ENCODE results near the gene PCYT1B.
"Not testable (repeated sequence)": the region's sequence is repeated elsewhere in the genome, so short reads cannot be mapped to it uniquely, and the experiment has no call there.

PCYT1B gene

DNA sequence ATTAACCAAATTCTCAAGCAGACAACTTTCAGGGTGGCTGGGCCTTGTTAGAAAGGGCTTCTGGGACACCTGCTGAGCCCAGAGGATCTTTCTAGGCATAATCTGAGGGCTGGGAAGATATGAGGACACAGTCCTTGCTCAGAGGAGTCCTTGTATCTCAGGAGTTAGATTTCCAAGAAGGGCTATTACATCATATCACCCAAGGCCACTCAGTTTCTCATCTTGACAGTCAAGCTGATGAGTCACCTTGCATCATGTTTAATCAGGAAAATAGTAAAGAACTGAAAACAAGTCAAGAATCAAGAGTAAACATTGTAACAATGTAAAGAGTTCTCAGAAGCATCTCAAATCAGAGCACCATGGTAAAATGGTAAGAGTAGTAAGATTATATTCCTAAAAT, 4.0 kb downstream of the PCYT1B start:
- no peak for DNase-seq

DNA sequence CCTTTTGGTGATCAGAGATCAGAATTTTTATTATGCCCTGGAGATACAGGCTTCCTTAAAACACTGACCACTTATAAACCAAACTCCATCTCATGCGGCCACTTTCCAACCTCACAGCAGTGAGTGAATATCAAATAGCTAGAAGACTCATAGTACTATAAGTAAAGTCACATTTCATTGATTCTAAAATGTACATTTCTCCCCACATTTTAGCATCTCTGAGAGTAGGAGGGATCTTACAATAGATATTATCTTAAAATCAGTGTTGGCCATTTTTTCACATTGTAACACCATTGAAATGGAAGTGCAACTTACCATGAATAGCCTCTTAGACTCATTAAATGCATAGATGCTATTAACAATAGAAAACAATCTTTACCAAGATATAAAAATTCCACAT, 17.4 kb downstream of the PCYT1B start:
- DNase-seq, result no peak

DNA sequence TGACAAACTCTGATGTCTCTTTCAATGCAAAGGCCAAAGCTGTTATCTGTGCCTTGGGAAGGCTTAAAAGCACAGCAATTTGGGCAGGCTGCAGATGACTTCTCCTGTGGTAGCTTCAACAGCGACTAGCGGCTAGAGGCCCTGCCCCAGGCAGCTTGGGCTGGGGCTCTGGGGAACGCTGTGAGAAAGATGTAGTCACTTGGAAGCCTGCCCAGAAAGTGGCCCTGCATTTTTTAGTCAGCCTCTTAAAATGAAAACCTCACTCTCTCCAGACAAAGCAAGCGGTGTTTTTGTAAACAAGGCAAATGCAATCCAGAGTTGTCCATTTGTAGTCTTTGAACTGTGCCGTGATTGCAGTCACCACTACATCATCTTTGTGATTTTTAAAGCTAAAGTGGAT, 27.5 kb downstream of the PCYT1B start:
- no peak for DNase-seq

DNA sequence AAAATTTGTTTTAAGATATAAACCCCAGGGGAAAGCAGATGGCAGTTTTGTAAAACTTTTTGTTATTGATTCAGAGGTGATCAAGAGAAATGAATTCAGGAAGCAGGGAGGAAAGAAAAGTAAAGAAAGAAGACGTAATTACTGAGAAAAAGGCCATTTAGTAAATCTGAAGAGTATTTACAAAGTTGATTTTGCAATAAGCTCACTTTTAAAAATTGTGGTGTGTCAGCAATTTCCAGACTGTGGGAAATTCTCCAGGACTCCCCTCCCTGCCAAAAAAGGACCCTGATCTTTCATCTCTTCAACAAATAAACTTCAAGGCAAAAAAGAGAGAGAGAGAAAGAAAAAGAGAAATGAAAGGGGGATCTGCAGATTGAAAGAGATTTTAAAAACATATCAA, 36.6 kb downstream of the PCYT1B start:
- DNase-seq, result no peak

DNA sequence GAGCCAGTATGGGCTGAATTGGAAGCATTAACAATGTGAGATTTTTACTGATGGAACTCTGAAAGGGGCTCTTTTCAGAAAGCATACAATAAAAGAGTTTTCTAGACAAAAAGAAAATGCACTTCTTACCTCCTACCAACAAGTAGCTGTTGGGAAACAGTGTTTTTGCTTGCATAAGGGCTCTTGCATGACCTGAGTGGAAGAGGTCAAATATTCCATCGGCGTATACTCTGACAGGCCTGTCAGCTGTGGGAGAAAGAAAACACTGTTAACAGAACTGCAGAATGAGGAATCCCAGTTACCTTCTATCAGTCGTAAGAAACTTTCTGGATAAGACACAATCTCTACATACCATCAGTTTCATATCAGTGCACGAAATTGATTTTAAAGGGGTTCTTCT, 39.5 kb downstream of the PCYT1B start:
- no peak for DNase-seq

DNA sequence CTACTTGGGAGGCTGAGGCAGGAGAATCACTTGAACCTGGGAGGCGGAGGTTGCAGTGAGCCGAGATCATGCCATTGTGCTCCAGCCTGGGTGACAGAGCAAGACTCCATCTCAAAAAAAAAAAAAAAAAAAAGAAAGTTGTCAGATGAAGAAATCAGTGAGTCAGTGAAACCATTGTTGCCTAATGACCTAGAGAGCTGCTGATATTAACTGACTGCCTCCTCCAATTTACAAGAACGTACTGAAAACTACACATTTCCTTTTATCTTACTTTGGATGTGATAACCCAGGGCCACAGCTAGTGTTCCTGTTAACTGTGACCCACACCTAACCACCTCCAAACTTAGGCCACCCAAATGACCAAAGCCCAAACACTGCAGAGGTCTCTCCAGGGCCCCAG, 41.2 kb downstream of the PCYT1B start:
- DNase-seq, result not testable (repeated sequence)

DNA sequence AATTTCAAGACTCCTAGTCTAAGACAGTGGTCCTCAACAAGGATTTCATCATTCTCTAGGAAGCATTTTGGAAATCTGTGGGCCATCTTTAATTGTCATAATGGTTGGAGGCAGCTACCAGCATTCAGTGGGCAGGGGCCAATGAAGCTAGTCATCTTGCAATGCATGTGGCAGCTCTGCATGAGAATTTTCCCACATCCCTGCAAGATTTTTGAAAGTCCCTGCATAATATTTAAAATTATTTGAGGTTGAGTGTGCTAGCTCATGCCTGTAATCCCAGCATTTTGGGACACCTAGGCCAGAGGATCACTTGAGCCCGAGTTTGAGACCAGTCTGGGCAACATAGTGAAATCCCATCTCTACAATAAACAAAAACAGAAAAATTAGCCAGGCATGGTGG, 44.0 kb downstream of the PCYT1B start:
- no peak for DNase-seq

DNA sequence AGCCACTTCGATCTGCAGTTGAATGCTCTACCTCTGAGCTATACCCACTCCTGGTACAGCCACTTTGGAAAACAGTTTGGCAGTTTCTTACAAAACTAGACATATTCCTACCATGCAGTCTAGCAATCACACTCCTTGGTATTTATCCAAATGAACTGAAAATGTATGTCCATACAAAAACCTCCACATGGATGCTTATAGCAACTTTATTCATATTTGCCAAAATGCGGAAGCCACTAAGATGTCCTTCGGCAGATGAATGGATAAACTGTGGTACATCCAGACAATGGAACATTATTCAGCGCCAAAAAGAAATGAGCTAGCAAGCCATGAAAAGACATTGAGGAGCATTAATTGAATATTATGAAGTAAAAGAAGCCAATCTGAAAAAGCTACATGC, 45.3 kb downstream of the PCYT1B start:
- no peak for DNase-seq

DNA sequence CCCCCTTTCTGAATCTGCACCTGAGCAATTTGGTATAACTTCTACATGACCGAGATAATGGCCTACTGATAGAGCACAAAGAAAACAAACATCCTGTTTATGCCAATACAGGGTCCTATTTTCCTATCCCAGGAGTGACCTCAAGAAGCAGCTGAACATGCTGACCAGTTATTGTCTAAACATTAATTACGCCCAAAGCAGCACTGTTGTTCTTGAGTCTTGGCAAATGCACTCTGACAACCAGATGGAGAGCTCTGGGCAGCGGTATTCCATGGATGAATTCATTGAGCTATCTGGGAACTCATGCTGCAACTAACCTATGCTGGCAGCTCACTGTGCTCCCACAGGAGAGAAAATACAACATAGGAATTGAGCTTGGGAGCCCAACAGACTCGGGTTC, 52.6 kb downstream of the PCYT1B start:
- DNase-seq, result no peak

DNA sequence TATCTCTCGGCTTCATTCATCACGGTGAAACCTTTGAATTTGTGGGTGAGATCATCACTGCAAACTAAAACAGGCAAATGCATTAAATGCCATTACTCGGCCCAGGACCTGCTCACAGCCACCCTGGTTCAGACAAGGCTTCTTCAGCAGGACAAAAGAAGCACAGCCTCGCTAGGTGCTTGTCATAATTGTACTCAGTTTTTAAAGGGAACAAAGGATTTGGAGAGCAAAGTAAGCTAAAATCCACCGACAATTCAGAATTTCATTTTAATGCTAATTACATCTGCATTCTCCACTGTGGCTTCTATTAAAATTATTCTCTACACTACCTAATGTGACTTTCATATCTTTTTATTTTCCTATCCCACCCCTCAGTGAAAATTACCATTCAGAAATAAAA, 57.0 kb downstream of the PCYT1B start:
- DNase-seq, result no peak

DNA sequence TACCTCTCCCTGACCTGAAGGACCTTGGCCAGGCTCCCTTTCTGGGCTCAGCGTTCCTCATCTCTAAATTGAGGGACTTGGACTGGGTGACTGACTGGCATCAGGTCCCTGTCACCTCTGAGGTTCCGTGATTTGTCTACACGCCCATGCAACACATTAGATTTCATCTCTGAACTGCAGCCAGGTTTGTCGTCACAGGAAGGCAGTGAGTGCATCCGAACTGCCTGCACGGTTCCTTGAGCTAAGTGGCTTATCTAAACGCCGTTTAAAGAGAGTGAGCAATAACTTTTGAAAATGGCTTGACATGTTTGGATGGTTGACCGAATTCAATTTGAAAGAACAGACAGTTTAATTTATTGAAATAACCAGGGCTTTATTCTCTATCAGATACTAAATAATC, 70.1 kb downstream of the PCYT1B start:
- DNase-seq, result no peak

DNA sequence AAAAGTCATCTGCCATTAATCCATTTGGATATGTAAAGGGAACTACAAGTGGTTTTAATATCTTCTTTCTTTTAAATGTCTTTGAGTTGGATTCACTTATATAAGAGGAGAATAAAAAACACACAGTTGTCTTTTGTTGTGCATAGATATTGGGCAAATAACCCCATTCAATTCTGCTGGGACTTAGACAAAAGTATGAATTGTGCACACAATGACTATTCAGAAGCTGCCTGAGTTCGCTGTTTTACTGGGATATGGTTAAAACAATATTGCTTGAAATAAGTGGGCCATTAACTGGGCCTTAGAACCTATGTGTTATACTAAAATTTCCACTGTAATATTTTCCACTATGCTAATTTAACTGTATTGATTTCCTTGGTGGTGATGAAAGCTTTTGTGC, 71.7 kb downstream of the PCYT1B start:
- no peak for DNase-seq

DNA sequence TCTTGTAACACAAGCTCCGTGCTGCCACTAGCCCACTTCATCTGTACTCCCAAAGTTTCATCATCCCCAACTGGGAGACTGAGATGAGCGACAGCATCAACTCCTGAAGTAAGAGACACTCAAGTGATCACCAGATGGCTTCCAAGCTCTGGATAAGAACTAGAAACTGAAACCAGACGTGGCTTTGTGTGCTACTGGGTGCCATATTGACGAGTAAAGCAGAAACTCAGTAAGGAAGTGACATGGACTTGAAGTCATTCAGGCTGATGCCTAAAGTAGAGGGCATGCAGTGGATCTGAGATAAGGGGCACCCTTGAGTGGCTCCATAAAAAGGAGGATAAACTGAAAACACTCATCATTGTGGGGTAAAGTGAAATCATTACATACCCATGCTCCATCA, 72.4 kb downstream of the PCYT1B start:
- DNase-seq, result no peak

DNA sequence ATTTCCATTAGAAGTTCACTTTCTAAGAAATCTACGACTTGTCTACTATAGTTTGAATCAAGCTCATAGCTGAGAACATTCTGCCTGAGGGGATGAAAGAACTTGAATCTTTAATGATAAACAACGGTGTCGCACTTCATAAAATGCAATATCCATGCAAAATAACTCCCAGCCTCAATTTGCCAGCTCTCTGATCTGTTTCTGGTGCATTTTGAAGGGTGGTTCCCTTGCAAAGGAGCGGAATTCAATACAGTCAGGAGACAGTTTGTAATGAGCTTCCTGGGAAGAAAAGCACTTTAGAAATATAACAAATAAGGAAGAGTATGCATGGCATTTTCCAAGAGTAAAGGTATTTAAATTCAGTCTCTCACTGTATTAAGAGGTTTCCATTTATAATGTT, 80.0 kb downstream of the PCYT1B start:
- no peak for DNase-seq

DNA sequence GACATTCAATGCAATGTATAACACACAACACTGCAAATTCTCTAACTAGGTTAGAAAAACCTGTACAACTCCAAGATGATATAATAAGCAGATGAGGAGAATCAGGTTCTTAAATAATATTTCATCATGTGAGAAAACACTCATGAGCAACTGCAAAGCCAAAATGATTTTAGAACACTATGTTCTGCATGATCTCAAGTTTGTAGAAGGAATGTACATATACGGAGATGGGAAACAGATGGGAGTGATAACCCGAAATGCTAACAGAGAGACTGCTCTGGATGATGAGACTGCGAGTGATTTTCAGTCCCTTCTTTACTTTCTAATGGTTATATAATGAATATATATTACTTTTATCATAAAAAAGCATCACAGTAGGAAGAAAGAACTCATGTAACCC, 80.9 kb downstream of the PCYT1B start:
- DNase-seq, result no peak

DNA sequence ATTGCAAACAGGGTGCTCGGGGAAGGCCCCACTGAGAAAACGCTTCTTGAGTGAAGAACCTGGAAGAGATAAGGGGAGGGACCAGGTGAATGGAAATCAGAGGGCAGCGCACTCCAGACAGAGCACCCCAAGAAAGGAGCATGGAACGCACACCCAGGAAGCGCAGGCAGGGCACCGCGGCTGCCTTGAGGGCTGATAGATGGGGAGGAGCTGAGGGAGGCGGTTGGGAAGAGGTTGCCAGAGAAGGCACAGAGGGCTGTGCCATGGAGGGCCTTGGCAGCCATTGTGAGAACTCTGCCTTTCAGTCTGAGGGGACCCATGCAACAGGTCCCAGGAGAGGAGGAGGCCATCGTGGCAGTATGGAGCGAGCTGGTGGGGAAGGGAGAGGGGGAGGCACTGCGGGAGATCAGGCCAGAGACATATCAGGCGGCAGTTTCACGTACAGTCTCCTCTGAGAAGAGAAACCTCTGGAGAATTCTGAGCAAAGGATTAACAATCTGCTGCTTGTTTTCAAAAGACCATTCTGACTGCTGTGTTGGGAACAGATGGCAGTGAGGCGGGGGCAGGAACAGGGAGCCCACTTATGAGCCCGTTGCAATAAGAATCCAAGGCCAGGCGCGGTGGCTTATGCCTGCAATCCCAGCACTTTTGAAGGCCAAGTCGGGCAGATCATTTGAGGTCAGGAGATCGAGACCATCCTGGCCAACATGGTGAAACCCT, 83.7 kb downstream of the PCYT1B start:
- DNase-seq, result no peak

DNA sequence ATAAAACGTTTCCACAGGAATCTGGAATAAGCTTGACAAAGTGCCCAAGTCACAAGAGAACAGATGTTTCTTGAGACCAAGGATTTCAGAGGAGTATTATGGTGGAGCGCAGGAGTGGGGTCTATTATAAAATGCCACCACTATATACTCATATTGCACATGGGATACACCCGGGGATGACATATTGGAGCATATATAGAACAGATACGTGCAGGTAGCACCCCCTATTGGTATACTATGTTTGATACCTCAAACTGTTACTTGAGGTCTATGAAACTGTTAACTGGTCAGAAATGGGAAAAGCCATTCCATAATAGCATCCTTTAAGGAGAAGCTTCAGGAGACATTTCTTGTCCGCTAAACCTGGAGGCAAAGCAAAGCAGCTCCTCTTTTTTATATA, 86.0 kb downstream of the PCYT1B start:
- DNase-seq, result no peak

DNA sequence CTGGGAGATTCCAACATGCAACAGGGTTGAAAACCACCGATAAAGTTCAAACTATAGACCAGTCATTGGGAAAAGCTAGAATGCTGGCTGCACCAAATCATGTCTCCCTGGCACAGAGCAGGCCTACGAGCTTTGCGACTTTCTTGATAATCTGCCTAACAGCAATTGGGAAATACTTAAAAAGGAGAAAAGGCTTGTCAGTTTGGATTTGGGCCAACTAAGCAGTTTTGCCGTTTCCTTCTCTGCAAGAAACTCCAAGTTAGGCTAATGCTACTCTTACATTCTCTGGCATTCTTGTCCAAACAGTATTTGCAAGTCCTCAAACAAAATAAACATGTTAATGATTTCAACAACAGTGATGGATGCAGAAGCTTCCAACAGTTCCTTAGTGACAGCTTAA, 94.1 kb downstream of the PCYT1B start:
- DNase-seq, result no peak

DNA sequence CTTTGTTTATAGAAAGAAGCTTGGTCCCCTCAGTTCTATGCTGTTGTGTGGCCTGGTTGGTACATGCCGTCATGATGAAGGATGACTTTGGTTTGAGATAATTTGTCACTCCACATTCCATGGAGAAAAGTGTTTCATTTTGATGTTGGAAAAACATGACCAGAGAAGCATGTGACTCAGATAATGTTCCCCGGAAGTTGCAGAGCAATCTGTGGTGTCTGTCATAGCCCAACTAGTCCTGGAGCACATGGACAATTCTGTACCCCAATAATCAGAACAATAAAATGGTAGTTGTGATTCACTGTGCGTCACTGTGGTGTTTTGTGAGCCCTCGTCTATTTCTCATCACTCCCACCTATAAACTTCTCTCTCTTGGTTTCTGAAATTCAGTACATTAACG, 97.0 kb downstream of the PCYT1B start:
- DNase-seq, result no peak

DNA sequence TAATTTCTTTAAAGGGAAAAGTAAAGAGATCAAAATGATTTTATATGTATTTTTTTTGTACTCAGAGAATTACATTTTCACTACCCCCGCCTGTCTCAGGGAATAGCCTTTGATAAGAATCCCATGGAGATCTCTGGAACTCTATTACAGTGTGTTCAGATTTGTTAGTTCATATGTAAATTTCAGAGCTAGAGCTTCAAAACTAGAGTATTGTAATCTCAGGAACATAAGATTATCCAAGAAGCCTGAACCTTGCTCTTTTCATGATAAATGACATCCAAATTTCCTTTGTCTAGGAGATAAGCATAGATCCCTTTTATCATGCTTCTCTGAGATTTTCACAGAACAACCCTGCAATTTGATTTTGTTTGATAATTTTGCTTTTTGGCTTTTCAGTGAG, 99.2 kb downstream of the PCYT1B start:
- no peak for DNase-seq

DNA sequence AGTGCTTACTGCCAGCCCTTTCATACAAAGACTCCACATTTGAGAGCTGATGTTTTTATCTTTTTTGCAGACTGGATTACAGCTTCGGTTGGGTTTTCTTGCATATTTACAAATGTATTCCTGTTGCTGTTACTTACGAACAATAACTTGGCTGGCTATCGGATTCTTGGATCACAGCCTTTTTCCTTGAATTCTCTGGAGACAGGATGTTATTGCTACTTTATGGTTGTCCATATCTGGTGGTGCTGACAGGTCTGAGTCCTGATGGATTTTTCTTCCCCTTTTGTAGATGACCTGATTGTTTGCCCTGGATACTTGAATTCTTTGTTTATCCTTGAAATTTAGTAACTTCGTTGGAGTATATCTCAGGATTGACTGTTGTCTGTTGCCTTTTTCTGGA, 104.4 kb downstream of the PCYT1B start:
- no peak for DNase-seq

DNA sequence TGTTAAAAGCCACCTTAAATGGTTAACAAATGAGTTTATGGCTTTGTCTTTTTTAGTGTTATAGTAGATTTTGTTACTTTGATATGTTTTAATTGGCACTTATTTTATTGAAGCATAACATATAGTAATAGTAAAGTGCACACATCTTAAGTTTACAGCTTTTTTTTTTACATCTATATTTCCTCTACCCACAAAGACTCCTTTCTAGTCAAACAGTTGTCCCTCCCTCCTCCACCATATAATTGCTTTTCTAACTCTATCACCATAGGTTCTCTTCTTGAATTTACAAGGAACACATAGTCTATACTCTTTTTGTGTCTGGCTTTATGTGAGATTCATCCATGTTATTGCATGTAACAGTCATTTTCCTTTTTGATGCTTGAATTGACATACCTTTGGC, 110.6 kb downstream of the PCYT1B start:
- no peak for DNase-seq

DNA sequence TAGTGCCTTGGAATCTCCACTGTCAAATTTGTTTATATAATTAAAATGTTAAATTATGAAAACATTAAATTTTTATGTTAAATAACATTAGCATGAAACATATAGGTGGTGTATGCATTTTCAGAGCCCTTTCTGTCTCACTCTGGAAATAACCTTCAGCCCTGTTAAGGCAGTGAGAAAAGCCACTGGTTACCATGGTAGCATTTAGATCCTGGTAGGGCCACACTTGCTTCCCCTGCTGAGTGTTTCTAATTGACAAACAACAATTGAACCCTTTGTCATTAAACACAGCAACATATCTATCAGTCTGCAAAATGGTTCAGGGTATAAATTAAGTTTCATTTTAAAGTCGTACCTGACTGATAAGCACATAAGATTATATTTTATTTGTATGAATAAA, 118.5 kb downstream of the PCYT1B start:
- no peak for DNase-seq

DNA sequence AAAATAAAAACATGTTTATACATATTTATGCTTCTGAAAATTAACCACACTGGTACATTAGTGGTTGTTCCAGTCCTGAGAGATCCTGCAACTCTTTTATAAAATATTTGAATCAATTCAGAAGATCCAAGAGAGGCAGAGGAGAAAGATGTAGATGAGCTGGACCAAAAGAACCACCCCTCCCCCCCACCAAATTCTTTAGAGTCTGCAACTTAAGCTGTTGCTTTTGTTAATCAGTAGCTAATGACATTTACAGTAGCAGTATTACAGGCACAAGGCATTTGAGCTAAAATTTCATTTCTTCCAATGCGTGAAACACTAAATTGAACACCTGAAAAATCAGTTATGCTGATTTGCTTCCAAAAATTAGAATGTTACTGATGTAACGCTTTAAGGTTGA, 120.5 kb downstream of the PCYT1B start:
- DNase-seq, result no peak

DNA sequence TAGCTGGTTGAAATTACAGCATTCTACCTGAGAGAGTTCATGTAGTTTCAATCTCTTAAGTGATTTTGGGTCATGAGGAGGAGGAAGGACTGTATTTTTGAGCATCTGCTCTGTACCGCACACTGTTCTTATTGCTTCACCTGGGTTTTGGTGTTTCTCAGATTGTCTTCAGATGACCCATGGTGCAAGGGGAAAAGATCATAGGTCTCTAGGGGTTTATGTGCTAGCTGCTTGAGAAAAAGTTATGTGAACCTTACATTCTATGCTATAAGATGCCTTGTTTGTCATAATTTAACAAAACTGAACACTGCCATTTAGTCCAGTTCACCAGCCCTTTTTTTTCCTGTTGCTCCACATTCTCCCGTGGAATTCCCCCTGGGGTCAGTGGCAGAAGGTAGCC, 121.7 kb downstream of the PCYT1B start:
- DNase-seq, result no peak

DNA sequence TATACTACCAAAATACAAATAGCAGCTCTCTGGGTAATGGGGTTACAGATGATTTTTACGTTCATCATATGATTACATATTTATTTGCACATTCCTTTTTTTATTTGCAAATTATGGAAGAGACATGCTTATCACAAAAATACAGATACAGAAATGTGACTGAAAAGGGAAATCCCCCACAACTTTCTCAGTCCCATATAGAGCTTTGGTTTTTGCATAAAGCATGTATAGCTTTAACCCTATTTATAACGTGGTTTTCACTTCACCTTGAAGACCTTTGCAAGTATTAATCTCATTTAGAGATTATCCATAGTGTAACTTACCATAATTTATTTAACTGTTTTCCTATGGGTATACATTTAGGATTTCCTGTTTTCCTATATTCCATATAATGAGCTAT, 126.7 kb downstream of the PCYT1B start:
- DNase-seq, result no peak

All from effector CD4-positive, alpha-beta T cell (primary cell).